SJCRH30 (cell line): ENCODE measurements around the gene PYCARD. TPM values are rescaled to one million over a fixed set of nuclear protein-coding genes. Genes with fewer than 3 reads are reported as not detected.

ENCODE experiments used
- DNase-seq, 2 experiments: peaks; one replicate each; pipeline ENCODE4 v3.0.0-alpha.2; 2015 to 2020
- H3K27ac ChIP-seq: fragments of 250-450 bp; sonication (Bioruptor Pico); 2 replicates; pipeline ENCODE4 v1.5.1; 2020; ENCODE audit warnings: mild to moderate bottlenecking, moderate library complexity
- H3K27me3 ChIP-seq: fragments of 250-450 bp; sonication (Bioruptor Pico); 2 replicates; pipeline ENCODE4 v1.5.1; 2020; ENCODE audit warnings: mild to moderate bottlenecking, moderate library complexity
- H3K36me3 ChIP-seq: fragments of 250-450 bp; sonication (Bioruptor Pico); 2 replicates; pipeline ENCODE4 v1.5.1; 2020; ENCODE audit warnings: mild to moderate bottlenecking, moderate library complexity
- H3K4me1 ChIP-seq: fragments of 250-450 bp; sonication (Bioruptor Pico); 2 replicates; pipeline ENCODE4 v1.5.1; 2020; ENCODE audit warnings: mild to moderate bottlenecking, moderate library complexity
- H3K4me3 ChIP-seq: fragments of 250-450 bp; sonication (Bioruptor Pico); 2 replicates; pipeline ENCODE4 v1.5.1; 2020; ENCODE audit warnings: mild to moderate bottlenecking, moderate library complexity
- H3K9me3 ChIP-seq: fragments of 250-450 bp; sonication (Bioruptor Pico); replicated peaks from 2 replicates; pipeline ENCODE4 v1.5.1; 2020; ENCODE audit warnings: mild to moderate bottlenecking, moderate library complexity
- total RNA-seq: library from RNA; depleted of rRNA; stranded (reverse); fragments of >200 nt; shearing (Covaris generic); gene quantifications from 2 replicates; pipeline ENCODE4 v1.2.3, GENCODE V29; 2014; rRNA removed

PYCARD gene
- total RNA-seq, 1 experiment from 2014 or later = not detected

DNA sequence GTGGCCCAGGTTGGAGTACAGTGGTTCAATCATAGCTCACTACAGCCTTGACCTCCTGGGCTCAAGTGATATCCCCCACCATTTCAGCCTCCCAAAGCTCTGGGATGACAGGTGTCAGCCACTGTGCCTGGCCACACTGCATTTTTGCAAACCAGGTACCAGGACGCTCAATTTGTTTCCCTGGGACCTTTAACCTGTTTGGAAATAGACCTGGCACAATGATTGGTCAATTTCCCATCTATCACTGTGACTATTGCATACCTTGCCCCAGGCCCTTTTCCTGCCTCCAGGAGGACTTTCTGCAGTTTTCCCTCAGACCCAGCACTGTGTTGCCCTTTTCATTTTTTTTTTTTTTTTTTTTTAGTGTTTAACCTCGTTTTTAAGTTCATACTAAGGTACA lies 33.7 kb downstream of the PYCARD start:
- Histone ChIP-seq H3K27ac (no peak overlapping the region), H3K9me3 (no peaks in the 10 kb centered on the region), H3K4me1 (no peaks in the 10 kb centered on the region; the same call in 1 of the 2 replicates), H3K36me3 (no peaks in the 10 kb centered on the region), H3K4me3 (no peak overlapping the region), H3K27me3 (no peaks in the 10 kb centered on the region)
- DNase-seq = no peak

DNA sequence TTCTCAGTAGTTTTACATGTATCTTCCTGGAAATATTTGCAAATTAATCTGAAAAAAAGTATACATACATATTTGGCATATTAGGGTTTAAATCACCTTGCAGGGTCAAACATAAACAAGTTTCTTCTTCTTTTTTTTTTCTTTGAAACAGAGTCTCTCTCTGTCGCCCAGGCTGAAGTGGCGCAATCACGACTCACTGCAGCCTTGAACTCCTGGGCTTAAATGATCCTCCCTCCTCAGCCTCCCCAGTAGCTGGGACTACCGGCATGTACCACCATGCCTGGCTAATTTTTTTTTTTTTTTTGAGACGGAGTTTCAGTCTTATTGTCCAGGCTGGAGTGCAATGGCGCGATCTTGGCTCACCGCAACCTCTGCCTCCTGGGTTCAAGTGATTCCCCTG lies 35.2 kb downstream of the PYCARD start:
- no peaks in the 10 kb centered on the region; the same call in 1 of the 2 replicates for H3K4me1 ChIP-seq
- no peaks in the 10 kb centered on the region for H3K36me3 ChIP-seq
- no peak overlapping the region for H3K4me3 ChIP-seq
- DNase-seq = no peak
- no peaks in the 10 kb centered on the region for H3K27me3 ChIP-seq
- H3K27ac ChIP-seq = no peak overlapping the region
- H3K9me3 ChIP-seq = no peaks in the 10 kb centered on the region

DNA sequence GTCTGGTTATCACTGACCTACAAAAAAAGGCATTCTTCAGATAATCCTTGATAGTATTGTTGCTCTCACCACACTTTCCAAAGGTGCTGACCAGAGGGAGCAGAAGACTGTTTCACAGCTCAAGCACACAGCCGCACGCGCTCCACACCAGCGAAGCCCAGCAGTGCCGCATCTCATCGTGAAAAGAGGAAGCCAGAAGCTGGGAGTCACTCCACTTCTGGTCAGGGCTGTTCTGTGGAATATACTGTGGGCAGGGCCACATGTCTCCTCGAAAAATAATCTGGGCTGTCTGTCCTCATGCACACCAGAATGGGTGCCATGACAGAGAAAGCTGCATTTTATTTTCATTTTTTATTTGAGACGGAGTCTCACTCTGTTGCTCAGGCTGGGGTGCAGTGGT lies 45.4 kb downstream of the PYCARD start:
- no peaks in the 10 kb centered on the region for H3K36me3 ChIP-seq
- no peaks in the 10 kb centered on the region for H3K9me3 ChIP-seq
- H3K27ac ChIP-seq = no peak overlapping the region
- H3K4me1 ChIP-seq = no peaks in the 10 kb centered on the region
- H3K4me3 ChIP-seq = no peak overlapping the region
- no peak for DNase-seq
- H3K27me3 ChIP-seq = peaks cover 4% of the 10 kb centered on the region; the same call in 1 of the 2 replicates

Other genes with a start within 250 kb of the PYCARD start
- 8.9 TPM in 2 replicates for gene SETD1A, start 245.0 kb downstream of the PYCARD start, total RNA-seq
- 2.6 and 3.4 TPM in 2 replicates for gene HSD3B7, start 217.6 kb downstream of the PYCARD start, total RNA-seq
- 0.94 and 1.4 TPM in 2 replicates for gene STX1B, start 192.1 kb downstream of the PYCARD start, total RNA-seq
- gene STX4, start 169.2 kb downstream of the PYCARD start, total RNA-seq = 22.6 and 23.9 TPM in 2 replicates
- gene ZNF668, start 128.5 kb downstream of the PYCARD start, total RNA-seq = 21.5 and 21.8 TPM in 2 replicates
- gene ZNF646, start 128.3 kb downstream of the PYCARD start, total RNA-seq = 20.3 and 26.4 TPM in 2 replicates
- gene PRSS53, start 113.8 kb downstream of the PYCARD start, total RNA-seq = 2.8 and 4.3 TPM in 2 replicates
- gene VKORC1, start 108.0 kb downstream of the PYCARD start, total RNA-seq = 145 and 149 TPM in 2 replicates
- 31.2 and 31.8 TPM in 2 replicates for gene BCKDK, start 94.4 kb downstream of the PYCARD start, total RNA-seq
- gene KAT8, start 85.1 kb downstream of the PYCARD start, total RNA-seq = 38.0 and 42.6 TPM in 2 replicates
- not detected in 2 replicates for gene PRSS8, start 67.0 kb downstream of the PYCARD start, total RNA-seq
- 0.43 and 0.51 TPM in 2 replicates for gene PRSS36, start 52.7 kb downstream of the PYCARD start, total RNA-seq
- 92.1 and 111 TPM in 2 replicates for gene FUS, start 22.6 kb downstream of the PYCARD start, total RNA-seq
- 32.5 and 33.7 TPM in 2 replicates for gene TRIM72, start 11.4 kb upstream of the PYCARD start, total RNA-seq
- not detected in 2 replicates for gene PYDC1, start 14.4 kb upstream of the PYCARD start, total RNA-seq
- not detected in 2 replicates for gene ITGAM, start 57.2 kb upstream of the PYCARD start, total RNA-seq
- gene ITGAX, start 152.4 kb upstream of the PYCARD start, total RNA-seq = not detected in 2 replicates
- not detected in 2 replicates for gene ITGAD, start 190.6 kb upstream of the PYCARD start, total RNA-seq
- not detected in 2 replicates for gene COX6A2, start 225.6 kb upstream of the PYCARD start, total RNA-seq
- 0.14 TPM in 1 of 2 replicates, not detected in the other for gene ZNF843, start 240.0 kb upstream of the PYCARD start, total RNA-seq